GM13977 (cell line): ENCODE data around the gene ATP11A.

Source experiments
- DNase-seq: peaks from one replicate; pipeline ENCODE4 v3.0.0; 2012; ENCODE audit warnings: low spot score
- in situ Hi-C: fragments of 300-500 bp; cut with MboI; formaldehyde crosslinking; loops from one replicate; pipeline ENCODE4 v1.12.0; 2022; ENCODE audit warnings: low sequenced_read_pairs, low pct_unique_long_range_greater_than_20kb, mixed read lengths, inconsistent platforms; ENCODE audit not compliant: unreplicated experiment
- TF ChIP-seq, protein P1 (sequence below): IDR thresholded peaks from 2 replicates; pipeline ENCODE4 v1.5.1; 2012; ENCODE audit warnings: mild to moderate bottlenecking, control low read depth; ENCODE audit not compliant: insufficient read depth; ENCODE audit errors: extremely low read depth, missing control alignments

Gene ATP11A

DNA sequence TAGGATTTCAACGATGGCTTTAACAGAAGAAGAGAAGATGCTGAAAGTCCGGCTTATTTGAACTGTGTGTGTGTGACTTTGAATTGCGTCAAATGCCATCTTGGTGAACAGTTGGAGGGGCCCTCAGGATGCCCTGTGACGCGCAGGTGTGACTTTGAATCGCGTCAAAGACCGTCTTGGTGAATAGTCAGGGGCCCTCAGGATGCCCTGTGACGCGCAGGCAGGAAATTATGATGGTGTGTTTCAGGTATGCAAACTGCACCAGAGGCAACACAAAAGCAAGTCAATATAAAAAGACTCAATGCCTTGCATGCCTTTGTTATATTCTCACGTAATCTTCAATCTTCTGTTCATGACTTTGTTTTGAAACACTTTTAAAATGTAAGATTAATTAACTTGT, 29.2 kb downstream of the ATP11A start:
- TF ChIP-seq, protein P1, sequence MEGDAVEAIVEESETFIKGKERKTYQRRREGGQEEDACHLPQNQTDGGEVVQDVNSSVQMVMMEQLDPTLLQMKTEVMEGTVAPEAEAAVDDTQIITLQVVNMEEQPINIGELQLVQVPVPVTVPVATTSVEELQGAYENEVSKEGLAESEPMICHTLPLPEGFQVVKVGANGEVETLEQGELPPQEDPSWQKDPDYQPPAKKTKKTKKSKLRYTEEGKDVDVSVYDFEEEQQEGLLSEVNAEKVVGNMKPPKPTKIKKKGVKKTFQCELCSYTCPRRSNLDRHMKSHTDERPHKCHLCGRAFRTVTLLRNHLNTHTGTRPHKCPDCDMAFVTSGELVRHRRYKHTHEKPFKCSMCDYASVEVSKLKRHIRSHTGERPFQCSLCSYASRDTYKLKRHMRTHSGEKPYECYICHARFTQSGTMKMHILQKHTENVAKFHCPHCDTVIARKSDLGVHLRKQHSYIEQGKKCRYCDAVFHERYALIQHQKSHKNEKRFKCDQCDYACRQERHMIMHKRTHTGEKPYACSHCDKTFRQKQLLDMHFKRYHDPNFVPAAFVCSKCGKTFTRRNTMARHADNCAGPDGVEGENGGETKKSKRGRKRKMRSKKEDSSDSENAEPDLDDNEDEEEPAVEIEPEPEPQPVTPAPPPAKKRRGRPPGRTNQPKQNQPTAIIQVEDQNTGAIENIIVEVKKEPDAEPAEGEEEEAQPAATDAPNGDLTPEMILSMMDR, result no peak
- in situ Hi-C loops, result no loop called here
- no peak for DNase-seq

DNA sequence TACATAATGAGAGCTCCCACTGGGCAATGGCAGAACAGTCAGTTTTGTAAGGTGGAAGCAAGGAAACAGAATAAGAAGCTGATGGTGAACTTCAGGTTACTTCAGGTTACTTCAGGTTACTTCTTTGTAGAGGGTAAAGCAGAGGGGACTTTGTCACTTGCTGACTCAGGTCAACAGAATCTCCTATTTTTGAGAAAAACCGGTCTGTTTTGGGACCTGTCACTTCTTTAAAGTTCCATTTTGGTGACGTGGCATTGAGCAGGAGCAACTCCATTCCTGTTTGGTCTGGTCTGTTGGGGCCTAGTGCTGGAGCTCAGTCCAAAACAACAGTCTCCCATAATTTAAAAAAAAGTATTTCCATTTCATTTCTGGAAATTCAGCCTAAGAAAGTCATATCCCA, 29.7 kb downstream of the ATP11A start:
- no peak for DNase-seq
- TF ChIP-seq, protein P1, result no peak
- in situ Hi-C loops, result no loop called here

DNA sequence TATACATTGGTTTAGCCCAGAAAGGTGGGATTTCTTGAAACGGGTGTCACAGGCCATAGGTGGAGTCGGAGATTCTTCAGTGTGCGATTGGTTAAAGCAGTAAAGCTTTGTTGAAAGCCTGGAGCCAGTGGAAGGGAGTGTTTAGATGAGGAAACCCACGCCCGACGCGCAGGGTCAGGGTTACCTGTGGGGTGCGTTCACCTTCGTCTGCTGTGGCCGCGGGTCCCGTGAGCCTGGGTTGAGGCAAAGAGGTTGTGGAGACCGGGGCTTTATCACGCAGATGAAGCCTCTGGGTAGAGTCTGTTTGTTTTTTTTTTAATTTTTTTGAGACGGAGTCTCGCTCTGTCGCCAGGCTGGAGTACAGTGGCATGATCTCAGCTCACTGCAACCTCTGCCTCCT, 30.4 kb downstream of the ATP11A start:
- in situ Hi-C loops, result no loop called here
- TF ChIP-seq, protein P1, result no peak

DNA sequence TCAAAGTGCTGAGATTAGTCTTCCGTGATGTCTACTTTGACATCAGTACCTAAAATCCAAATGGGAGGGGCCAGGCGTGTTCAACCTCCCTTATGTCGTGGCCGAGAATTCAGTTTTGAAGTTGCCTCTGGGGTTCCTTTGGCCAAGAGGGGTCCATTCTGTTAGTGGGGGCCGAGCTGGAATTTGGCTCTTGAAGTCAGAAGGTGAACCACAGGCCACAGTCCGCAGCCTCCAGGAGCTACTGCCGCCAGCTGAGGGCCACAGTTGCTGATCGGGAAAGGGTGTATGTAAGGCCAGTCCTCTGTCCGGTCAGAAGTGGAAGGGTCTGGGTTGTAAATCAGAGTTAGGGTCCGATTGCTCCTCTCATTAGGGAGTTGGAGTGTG, 31.0 kb downstream of the ATP11A start:
- DNase-seq, result no peak
- TF ChIP-seq, protein P1, result no peak
- in situ Hi-C loops, result no loop called here

More for the DNA sequence above, 30.4 kb downstream of the ATP11A start:
- no peak for DNase-seq

DNA sequence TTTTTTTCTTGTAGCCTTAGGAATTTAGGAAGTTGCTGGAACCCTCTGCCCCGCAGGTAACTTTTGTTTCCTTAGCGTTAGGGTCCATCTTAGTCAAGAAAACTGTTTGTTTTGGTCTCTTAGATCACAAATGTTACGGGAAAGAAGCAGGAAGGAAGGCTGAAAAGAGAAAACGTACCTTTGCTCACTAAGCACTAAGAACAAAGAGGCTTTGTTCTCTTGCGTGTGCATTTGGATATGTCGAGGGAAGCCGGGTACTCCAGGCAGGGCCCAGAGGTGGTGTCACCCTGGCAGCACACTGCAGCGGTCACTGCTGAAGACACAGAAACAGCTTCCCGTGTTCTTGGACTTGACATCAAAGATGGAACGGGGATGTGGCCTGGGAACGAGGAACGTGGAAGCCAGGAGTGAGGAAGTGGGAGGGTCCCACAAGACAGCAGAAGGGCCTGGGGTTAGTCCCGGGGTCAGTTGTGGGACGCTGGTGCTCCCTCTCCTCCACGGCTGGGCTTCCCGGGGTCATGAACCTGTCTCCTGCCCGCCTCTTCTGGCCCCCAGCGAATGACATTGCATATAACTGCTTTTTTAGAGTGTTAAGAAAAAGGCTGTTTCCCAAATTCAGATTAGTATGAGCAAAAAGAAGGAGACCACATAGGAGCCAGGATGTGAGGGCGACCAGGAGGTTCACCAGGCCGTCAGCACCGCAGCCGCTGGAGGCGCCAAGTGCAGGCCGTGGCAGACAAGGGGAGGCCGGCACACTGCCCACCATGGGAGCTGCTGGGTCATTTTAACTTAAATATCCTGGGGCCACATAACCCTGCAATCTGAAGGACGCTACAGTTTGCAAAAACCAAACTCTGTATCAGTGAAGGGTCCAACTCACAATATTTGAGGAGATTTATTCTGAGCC, 31.6 kb downstream of the ATP11A start:
- in situ Hi-C loops, result no loop called here
- TF ChIP-seq, protein P1, result no peak
- no peak for DNase-seq

DNA sequence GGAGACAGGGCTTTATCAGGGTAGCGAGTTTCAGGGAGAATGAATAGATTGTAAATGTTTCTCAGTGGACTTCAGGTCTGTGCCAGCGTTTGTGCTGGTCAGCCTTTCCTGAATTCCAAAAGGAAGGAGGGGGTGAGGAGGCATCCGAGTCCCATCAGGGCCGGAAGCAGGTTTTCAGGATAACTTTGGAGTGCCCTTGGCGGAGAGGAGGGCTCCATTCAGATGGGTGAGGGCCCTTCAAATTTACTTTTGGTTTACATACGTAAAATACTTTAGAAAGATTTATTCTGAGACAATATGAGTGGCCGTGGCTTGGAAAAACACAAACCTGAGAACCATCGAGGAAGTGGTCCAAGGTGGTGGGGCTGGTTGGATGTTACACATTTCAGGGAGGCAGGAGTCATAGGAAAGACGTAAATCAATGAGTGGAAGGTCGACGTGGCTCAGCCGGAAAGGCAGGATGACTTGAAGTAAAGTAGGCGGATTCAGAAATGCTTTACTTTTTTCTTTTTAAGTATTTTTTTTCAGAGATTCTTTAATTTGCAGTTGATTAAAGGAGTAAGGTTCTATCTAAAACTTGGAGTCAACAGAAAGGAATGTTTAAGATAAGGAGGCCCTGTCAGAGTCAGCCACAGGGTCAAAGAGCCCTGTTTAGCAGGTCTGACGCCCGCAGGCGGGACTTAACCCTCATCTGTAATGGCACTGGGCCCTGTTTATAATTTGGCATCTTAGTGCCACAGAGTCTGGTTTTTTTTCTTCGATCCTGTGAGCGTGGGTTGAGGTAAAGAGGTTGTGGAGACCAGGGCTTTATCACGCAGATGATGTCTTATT, 32.8 kb downstream of the ATP11A start:
- no peak for DNase-seq
- in situ Hi-C loops, result no loop called here
- TF ChIP-seq, protein P1, result no peak
